ENCODE data around the gene PZP. TPM values are rescaled to one million over a fixed set of nuclear protein-coding genes. Genes with fewer than 3 reads are reported as not detected.

The PZP gene
- polyA plus RNA-seq, 1 experiment, result not detected

DNA sequence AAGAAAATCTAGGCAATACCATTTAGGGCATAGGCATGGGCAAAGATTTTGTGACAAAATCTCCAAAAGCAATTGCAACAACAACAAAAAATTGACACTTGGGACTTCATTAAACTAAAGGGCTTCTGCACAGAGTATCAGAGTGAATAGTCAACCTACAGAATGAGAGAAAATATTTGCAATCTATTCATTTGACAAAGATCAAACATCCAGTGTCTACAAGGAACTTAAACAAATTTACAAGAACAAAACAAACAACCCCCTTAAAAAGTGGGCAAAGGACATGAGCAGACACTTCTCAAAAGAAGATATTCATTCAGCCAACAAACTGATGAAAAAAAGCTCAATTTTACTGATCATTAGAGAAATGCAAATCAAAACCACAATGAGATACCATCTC lies 44.1 kb upstream of the PZP start:
- POLR2A ChIA-PET, result no interaction called here

GRCh38 chr12:9248435-9248834 lies 40.2 kb upstream of the PZP start:
- no peaks in the 10 kb centered on the region for H3K27me3 ChIP-seq (ENCODE audit: control insufficient read depth, insufficient read depth, low read length)
- ChIA-PET POLR2A (no interaction called here), CTCF (interaction anchor here (0.7 kb wide), 1 partner anchor 83 kb away, joined by 3 read pairs; no protein-coding TSS in a partner anchor)
- H3K4me3 ChIP-seq (ENCODE audit: low read depth, low read length), result no peak overlapping the region
- H3K27ac ChIP-seq (ENCODE audit: low read depth, low read length), result no peak overlapping the region
- DNase-seq (ENCODE audit: low read depth, low spot score), result no peak
- TF ChIP-seq, protein P1, sequence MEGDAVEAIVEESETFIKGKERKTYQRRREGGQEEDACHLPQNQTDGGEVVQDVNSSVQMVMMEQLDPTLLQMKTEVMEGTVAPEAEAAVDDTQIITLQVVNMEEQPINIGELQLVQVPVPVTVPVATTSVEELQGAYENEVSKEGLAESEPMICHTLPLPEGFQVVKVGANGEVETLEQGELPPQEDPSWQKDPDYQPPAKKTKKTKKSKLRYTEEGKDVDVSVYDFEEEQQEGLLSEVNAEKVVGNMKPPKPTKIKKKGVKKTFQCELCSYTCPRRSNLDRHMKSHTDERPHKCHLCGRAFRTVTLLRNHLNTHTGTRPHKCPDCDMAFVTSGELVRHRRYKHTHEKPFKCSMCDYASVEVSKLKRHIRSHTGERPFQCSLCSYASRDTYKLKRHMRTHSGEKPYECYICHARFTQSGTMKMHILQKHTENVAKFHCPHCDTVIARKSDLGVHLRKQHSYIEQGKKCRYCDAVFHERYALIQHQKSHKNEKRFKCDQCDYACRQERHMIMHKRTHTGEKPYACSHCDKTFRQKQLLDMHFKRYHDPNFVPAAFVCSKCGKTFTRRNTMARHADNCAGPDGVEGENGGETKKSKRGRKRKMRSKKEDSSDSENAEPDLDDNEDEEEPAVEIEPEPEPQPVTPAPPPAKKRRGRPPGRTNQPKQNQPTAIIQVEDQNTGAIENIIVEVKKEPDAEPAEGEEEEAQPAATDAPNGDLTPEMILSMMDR (IDR thresholded peaks at IDR 0.05; ENCODE audit: low read depth, low read length), result no peak
- no peaks in the 10 kb centered on the region for H3K9me3 ChIP-seq (ENCODE audit: control insufficient read depth, insufficient read depth, low read length)

More for the DNA sequence above, 44.1 kb upstream of the PZP start:
- CTCF ChIA-PET, result no interaction called here
- Histone ChIP-seq H3K4me3 (ENCODE audit: low read depth, low read length) (no peak overlapping the region), H3K9me3 (ENCODE audit: control insufficient read depth, insufficient read depth, low read length) (no peaks in the 10 kb centered on the region), H3K27ac (ENCODE audit: low read depth, low read length) (no peak overlapping the region), H3K27me3 (ENCODE audit: control insufficient read depth, insufficient read depth, low read length) (no peaks in the 10 kb centered on the region)
- TF ChIP-seq, protein P1 (IDR thresholded peaks at IDR 0.05; ENCODE audit: low read depth, low read length), result no peak
- no peak for DNase-seq (ENCODE audit: low read depth, low spot score)

DNA sequence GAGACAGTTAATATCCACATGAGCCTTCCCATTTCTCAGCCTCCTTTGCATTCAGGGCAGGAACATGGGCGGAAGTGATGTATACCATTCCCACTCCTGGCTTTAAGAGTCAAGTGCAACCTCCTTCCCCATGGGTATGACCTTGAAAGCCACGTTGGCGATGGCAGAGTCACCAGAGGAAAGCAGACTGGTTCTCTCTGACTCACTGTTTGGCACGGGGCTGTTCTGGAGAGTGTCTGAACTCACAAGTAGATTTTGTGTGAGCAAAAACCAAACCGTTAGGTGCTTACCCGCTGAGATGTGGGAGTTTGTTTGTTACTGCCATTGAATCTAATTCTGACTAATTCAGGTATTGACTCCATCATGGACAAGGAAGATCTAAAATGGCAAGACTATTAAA lies 36.7 kb upstream of the PZP start:
- DNase-seq (ENCODE audit: low read depth, low spot score), result no peak
- no peaks in the 10 kb centered on the region for H3K9me3 ChIP-seq (ENCODE audit: control insufficient read depth, insufficient read depth, low read length)
- H3K27ac ChIP-seq (ENCODE audit: low read depth, low read length), result no peak overlapping the region
- no peak overlapping the region for H3K4me3 ChIP-seq (ENCODE audit: low read depth, low read length)
- CTCF ChIA-PET, result no interaction called here
- H3K27me3 ChIP-seq (ENCODE audit: control insufficient read depth, insufficient read depth, low read length), result peaks cover 4% of the 10 kb centered on the region
- TF ChIP-seq, protein P1 (IDR thresholded peaks at IDR 0.05; ENCODE audit: low read depth, low read length), result no peak
- POLR2A ChIA-PET, result no interaction called here

- no peak overlapping the region for H3K4me3 ChIP-seq (ENCODE audit: low read depth, low read length)
- DNase-seq (ENCODE audit: low read depth, low spot score), result no peak
- H3K27ac ChIP-seq (ENCODE audit: low read depth, low read length), result no peak overlapping the region
- no peaks in the 10 kb centered on the region for H3K9me3 ChIP-seq (ENCODE audit: control insufficient read depth, insufficient read depth, low read length)
- TF ChIP-seq, protein P1 (IDR thresholded peaks at IDR 0.05; ENCODE audit: low read depth, low read length), result no peak
- POLR2A ChIA-PET, result no interaction called here
- peaks cover 4% of the 10 kb centered on the region for H3K27me3 ChIP-seq (ENCODE audit: control insufficient read depth, insufficient read depth, low read length)
- CTCF ChIA-PET, result no interaction called here
These were observed 35.9 kb upstream of the PZP start for GRCh38 chr12:9243999-9244649.

DNA sequence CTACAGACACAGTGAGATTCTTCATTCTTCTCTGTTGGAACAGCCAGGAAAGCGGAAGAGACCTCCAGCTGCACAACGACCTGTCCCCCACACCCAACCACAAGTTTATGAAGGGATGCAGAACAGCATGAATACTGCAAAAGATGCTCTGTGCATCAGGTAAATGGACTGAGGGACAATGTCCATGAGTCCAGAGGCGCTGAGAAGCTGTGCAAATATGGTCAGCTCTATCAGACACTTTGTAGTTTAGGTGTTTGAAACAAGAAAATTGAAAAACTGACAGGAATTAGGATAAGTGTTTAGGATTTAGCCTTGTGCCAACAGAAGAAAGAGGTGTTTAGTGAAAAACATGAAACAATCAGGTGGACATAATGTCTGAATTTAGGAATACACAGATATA lies 33.1 kb upstream of the PZP start:
- CTCF ChIA-PET, result no interaction called here
- H3K4me3 ChIP-seq (ENCODE audit: low read depth, low read length), result no peak overlapping the region
- no peak overlapping the region for H3K27ac ChIP-seq (ENCODE audit: low read depth, low read length)
- H3K27me3 ChIP-seq (ENCODE audit: control insufficient read depth, insufficient read depth, low read length), result peaks cover 6% of the 10 kb centered on the region
- POLR2A ChIA-PET, result no interaction called here
- H3K9me3 ChIP-seq (ENCODE audit: control insufficient read depth, insufficient read depth, low read length), result no peaks in the 10 kb centered on the region
- TF ChIP-seq, protein P1 (IDR thresholded peaks at IDR 0.05; ENCODE audit: low read depth, low read length), result no peak
- DNase-seq (ENCODE audit: low read depth, low spot score), result no peak

Data from AG04450 (cell line).